ENCODE measurements around the gene SCNM1. TPM values are rescaled to one million over a fixed set of nuclear protein-coding genes. Genes with fewer than 3 reads are reported as not detected.
A peak's percentile ranks its signal among the peaks of the same experiment; 100 is the strongest.
"Not testable (repeated sequence)": the region's sequence is repeated elsewhere in the genome, so short reads cannot be mapped to it uniquely, and the experiment has no call there.

The SCNM1 gene
- total RNA-seq, 1 donor from 2014 or later: 25.3 TPM

DNA sequence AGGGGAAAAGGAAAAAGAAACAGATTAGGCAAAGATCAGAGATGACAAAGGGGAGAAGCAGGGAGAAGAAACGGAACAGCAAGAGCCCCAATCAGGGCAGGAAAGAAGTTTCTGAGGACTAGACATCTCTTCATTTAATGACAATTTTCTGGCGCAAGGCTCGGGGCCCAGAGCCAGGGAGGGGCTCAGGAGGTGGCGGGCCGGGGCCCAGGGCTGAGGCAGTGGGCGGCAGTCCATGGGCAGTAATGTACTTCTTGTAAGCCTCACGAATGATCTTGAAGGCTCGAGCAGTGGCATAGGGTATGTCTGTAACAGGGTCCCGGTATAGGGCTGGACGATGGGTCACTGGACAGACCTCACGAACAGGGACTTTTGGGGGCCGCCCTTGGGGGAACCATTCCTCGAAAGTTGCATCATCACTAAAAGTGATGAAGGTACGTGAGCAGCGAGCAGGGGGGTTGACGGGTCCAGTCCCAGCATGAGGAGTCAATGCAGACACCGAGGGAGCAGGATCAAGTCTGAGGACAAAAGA is 10.6 kb downstream of the SCNM1 start:
- Histone ChIP-seq H3K4me1 (no peaks in the 10 kb centered on the region), H2AFZ (replicated peaks) (no peak overlapping the region), H3K79me2 (ENCODE audit: low read depth) (no peaks in the 10 kb centered on the region), H3K9ac (no peak overlapping the region), H3K9me3 (ENCODE audit: low read depth) (no peaks in the 10 kb centered on the region), H3K4me3 (no peak overlapping the region), H3K27ac (no peak overlapping the region), H3K36me3 (no peaks in the 10 kb centered on the region), H3K27me3 (no peaks in the 10 kb centered on the region), H3F3A (ENCODE audit: low read depth) (no peaks in the 10 kb centered on the region), H4K20me1 (ENCODE audit: low read depth) (no peaks in the 10 kb centered on the region), H3K4me2 (no peak overlapping the region)
- H3K4me3 Mint-ChIP-seq: no peak overlapping the region
- H3K36me3 Mint-ChIP-seq: peaks cover 36% of the 10 kb centered on the region
- no peak overlapping the region for H3K27ac Mint-ChIP-seq
- DNase-seq (ENCODE audit: low spot score): no peak
- no peak for TF ChIP-seq CTCF (IDR thresholded peaks at IDR 0.05)
- no peak for TF ChIP-seq EZH2phosphoT487 (IDR thresholded peaks at IDR 0.05)
- no peak for TF ChIP-seq EZH2 (IDR thresholded peaks at IDR 0.05)
- H3K4me1 Mint-ChIP-seq: no peaks in the 10 kb centered on the region
- no peaks in the 10 kb centered on the region for H3K9me3 Mint-ChIP-seq
- no peaks in the 10 kb centered on the region for H3K27me3 Mint-ChIP-seq (ENCODE audit: insufficient read depth, low read depth)

- H3K36me3 Mint-ChIP-seq: peaks cover 41% of the 10 kb centered on the region
These were observed 18.3 kb downstream of the SCNM1 start for GRCh38 chr1:151184211-151184610.

DNA sequence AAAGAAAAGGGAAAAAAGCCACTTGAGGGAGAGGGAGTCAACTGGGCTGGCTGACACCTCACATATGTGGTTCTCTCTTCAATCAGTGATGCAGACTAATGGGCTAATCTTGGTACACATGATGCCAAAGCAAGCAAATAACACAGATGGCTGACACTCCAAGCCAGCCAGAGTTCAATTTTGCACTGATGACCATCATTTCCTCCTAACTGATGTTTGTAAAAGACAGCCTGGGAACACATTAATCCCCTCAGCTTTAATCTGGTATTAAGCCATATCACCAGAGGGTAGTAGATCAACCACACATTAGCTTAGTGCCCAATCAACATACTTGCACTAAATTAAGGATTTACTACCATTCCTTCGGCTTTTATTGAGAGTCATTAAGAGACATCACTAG is 21.3 kb downstream of the SCNM1 start:
- peak overlapping the region; percentile 48 for H3K4me3 Mint-ChIP-seq

More at GRCh38 chr1:151184211-151184610, 18.3 kb downstream of the SCNM1 start:
- no peak for DNase-seq (ENCODE audit: low spot score)
- H3K4me2 ChIP-seq: no peak overlapping the region
- TF ChIP-seq EZH2 (IDR thresholded peaks at IDR 0.05) (no peak), EZH2phosphoT487 (IDR thresholded peaks at IDR 0.05) (no peak), CTCF (IDR thresholded peaks at IDR 0.05) (no peak)
- no peaks in the 10 kb centered on the region for H3F3A ChIP-seq (ENCODE audit: low read depth)
- H3K36me3 ChIP-seq: peaks cover 6% of the 10 kb centered on the region
- no peak overlapping the region for H3K27ac Mint-ChIP-seq
- no peak overlapping the region for H2AFZ ChIP-seq (replicated peaks)
- H3K27ac ChIP-seq: no peak overlapping the region
- H3K27me3 Mint-ChIP-seq (ENCODE audit: insufficient read depth, low read depth): no peaks in the 10 kb centered on the region
- H3K79me2 ChIP-seq (ENCODE audit: low read depth): peaks cover 34% of the 10 kb centered on the region
- peaks cover 8% of the 10 kb centered on the region for H3K4me1 ChIP-seq
- H4K20me1 ChIP-seq (ENCODE audit: low read depth): no peaks in the 10 kb centered on the region
- no peak overlapping the region for H3K9ac ChIP-seq
- no peaks in the 10 kb centered on the region for H3K9me3 ChIP-seq (ENCODE audit: low read depth)
- no peak overlapping the region for H3K4me3 ChIP-seq
- H3K4me1 Mint-ChIP-seq: peaks cover 11% of the 10 kb centered on the region
- no peaks in the 10 kb centered on the region for H3K27me3 ChIP-seq
- H3K4me3 Mint-ChIP-seq: no peak overlapping the region
- no peaks in the 10 kb centered on the region for H3K9me3 Mint-ChIP-seq

DNA sequence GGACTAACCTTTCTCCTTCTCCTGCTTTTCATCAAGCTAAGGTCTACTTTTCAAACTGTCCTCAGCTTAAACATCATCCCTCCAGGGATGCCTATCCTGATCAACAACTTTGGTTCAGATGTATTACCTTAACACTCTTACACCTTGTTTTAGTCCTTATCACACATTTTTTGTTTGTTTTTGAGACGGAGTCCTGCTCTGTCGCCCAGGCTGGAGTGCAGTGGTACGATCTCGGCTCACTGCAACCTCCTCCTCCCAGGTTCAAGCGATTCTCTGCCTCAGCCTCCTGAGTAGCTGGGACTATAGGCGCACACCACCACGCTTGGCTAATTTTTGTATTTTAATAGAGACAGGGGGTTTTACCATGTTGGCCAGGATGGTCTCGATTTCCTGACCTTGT is 22.7 kb downstream of the SCNM1 start:
- not testable (repeated sequence) for H3K4me1 ChIP-seq; H3K27me3 ChIP-seq; H3K9me3 ChIP-seq (ENCODE audit: low read depth); H3K9me3 Mint-ChIP-seq; H3K27me3 Mint-ChIP-seq (ENCODE audit: insufficient read depth, low read depth); H3K36me3 ChIP-seq; H2AFZ ChIP-seq (replicated peaks); DNase-seq (ENCODE audit: low spot score); H3K27ac ChIP-seq; H4K20me1 ChIP-seq (ENCODE audit: low read depth); H3F3A ChIP-seq (ENCODE audit: low read depth)
- Mint-ChIP-seq H3K36me3 (peaks cover 19% of the 10 kb centered on the region), H3K4me3 (peak overlapping the region; percentile 100), H3K27ac (peak overlapping the region; percentile 43), H3K4me1 (peaks cover 17% of the 10 kb centered on the region)
- Histone ChIP-seq H3K4me3 (peak overlapping the region; percentile 99), H3K4me2 (peak overlapping the region; percentile 99), H3K9ac (peak overlapping the region; percentile 95), H3K79me2 (ENCODE audit: low read depth) (peaks cover 41% of the 10 kb centered on the region)

More for the DNA sequence above, 21.3 kb downstream of the SCNM1 start:
- Mint-ChIP-seq H3K4me1 (peaks cover 17% of the 10 kb centered on the region), H3K27ac (no peak overlapping the region), H3K27me3 (ENCODE audit: insufficient read depth, low read depth) (no peaks in the 10 kb centered on the region), H3K9me3 (no peaks in the 10 kb centered on the region), H3K36me3 (peaks cover 26% of the 10 kb centered on the region)
- H3K27ac ChIP-seq: no peak overlapping the region
- peaks cover 8% of the 10 kb centered on the region for H3K4me1 ChIP-seq
- H3K9me3 ChIP-seq (ENCODE audit: low read depth): no peaks in the 10 kb centered on the region
- no peak for DNase-seq (ENCODE audit: low spot score)
- H3K4me3 ChIP-seq: no peak overlapping the region
- no peak overlapping the region for H3K9ac ChIP-seq
- no peaks in the 10 kb centered on the region for H4K20me1 ChIP-seq (ENCODE audit: low read depth)
- TF ChIP-seq EZH2 (IDR thresholded peaks at IDR 0.05) (no peak), CTCF (IDR thresholded peaks at IDR 0.05) (no peak)
- H3K4me2 ChIP-seq: no peak overlapping the region
- H3K79me2 ChIP-seq (ENCODE audit: low read depth): peaks cover 41% of the 10 kb centered on the region
- no peaks in the 10 kb centered on the region for H3K27me3 ChIP-seq
- peaks cover 6% of the 10 kb centered on the region for H3K36me3 ChIP-seq
- H3F3A ChIP-seq (ENCODE audit: low read depth): peaks cover 6% of the 10 kb centered on the region
- no peak overlapping the region for H2AFZ ChIP-seq (replicated peaks)
